AG04449 (cell line): ENCODE data around the gene TRAM2.

Source experiments
- CTCF ChIA-PET: fragments of 350-600 bp; formaldehyde crosslinking; extraction: SDS; loops from one replicate; lab custom pipeline; 2021; ENCODE audit warnings: antibody characterized with exemption; lab: Yijun Ruan, JAX
- POLR2A ChIA-PET: fragments of 400-600, 350-600 bp; formaldehyde crosslinking; extraction: SDS; loops from one replicate; lab custom pipeline; 2020; ENCODE audit warnings: antibody characterized with exemption, inconsistent platforms; lab: Yijun Ruan, JAX
- DNase-seq: peaks from one replicate; pipeline ENCODE4 v3.0.0-alpha.2; 2010; ENCODE audit warnings: low read depth, low spot score
- H3K4me3 ChIP-seq: 2 replicates; pipeline ENCODE4 v1.5.1; 2011; ENCODE audit warnings: low read depth, mild to moderate bottlenecking, control low read depth, low read length
- CTCF ChIP-seq: IDR thresholded peaks from one replicate; pipeline ENCODE4 v1.5.1; 2011; ENCODE audit warnings: mild to moderate bottlenecking, moderate library complexity, low read length, control low read depth, inconsistent platforms; ENCODE audit not compliant: insufficient read depth; ENCODE audit errors: missing control alignments

Gene TRAM2

DNA sequence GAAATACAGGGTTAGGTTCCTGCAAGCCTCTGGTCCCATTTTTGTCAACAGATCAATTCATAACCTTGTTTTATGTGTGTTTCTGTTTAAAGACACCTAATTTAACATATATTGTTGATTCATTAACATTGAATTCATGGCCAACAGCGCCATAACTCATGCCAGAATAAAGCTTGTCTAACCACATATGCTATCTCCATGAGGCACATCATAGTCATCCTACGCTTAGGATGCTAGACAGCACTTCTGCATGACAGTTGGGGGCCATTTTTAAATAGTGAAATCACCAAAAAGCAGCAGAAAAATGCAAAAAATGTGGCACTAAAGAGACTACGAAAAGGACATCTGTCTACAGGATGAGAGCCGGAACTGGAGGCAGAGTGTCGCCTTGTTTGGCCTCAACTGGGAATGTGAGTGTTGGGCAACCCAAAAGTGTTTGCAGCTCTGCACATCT is 37.9 kb downstream of the TRAM2 start:
- H3K4me3 ChIP-seq: no peak overlapping the region
- POLR2A ChIA-PET: interaction anchor here (0.8 to 4.5 kb wide), 17 partner anchors 10 to 126 kb away, joined by 3 to 26 read pairs (median 5); partner anchors contain the start of genes EFHC1 and TRAM2
- CTCF ChIA-PET: interaction anchor here (0.8 to 6.1 kb wide), 6 partner anchors 13 to 122 kb away, joined by 3 to 31 read pairs (median 6); no protein-coding TSS in a partner anchor
- no peak for DNase-seq
- no peak for TF ChIP-seq CTCF

DNA sequence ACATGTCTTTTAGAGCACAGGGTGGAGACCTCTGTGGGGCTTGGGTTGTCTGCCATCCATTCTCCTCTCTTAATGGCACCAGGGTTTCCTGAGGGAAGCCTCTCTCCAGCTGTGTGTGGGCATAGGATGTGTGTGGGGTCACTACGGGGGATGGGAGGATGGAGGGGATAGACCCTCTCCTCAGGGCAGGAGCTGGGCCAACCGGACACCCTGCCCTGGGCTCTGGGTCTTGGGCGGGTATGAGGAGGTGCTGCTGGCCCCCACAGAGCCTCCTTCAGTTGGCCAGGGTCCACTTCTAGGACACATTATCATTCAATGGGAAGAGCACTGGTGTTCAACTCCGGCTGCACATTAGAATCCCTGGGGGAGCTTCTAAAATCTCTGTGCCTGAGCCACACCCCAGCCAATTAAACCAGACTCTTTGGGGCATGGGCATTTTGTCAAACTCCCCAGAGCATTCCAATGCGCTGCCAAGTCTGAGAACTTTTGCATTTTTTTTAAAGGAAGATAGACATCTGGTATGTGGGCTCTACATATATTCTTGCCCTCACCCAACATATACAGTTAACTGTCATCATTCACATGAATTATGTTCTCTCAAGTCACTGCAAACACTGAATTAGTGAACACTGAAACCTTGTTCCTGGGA is 38.5 kb downstream of the TRAM2 start:
- ChIA-PET POLR2A (interaction anchor here (0.7 to 4.5 kb wide), 12 partner anchors 11 to 119 kb away, joined by 3 to 26 read pairs (median 5); partner anchors contain the start of genes EFHC1 and TRAM2), CTCF (interaction anchor here (3.8 to 6.1 kb wide), 3 partner anchors 12 to 113 kb away, joined by 14 to 31 read pairs (median 18); partner anchors contain the start of gene TRAM2)
- no peak for DNase-seq
- no peak for TF ChIP-seq CTCF
- H3K4me3 ChIP-seq: no peak overlapping the region

DNA sequence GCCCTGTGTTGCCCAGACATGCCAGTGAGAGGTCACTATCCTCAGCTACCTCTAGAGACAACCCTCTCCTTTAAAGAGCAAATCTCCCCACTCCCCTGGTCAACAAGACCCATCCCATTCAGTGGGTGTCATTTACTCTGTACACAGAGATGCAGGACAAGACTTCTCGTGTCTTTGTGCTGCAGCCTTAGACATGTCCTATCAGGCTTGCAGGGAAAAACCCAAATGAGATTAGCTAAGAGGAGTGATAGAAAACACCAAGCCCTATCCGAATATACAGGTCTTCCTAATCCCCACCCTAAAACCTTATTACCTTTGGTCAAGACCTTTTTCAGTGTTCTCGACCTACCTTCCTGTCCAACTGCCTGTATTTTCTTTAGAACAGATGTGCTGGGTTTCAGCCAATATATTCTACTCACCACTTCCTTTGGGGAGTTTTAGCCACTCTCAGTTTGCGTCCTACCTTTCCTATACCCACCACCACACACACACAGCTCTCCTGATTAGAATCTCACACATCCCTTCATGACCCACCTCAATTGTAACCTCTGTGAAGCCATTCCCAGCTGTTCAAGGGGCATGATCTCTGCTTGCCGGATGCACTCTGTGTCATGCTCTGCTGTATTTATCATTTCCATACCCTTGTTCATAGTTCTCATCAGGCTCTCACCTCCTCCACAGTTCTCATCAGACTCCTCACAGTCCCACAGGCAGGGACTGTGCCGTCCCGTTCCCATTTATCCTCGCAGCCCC is 39.7 kb downstream of the TRAM2 start:
- no peak for TF ChIP-seq CTCF
- no peak for DNase-seq
- H3K4me3 ChIP-seq: no peak overlapping the region
- CTCF ChIA-PET: interaction anchor here (3.5 to 6.1 kb wide), 4 partner anchors 11 to 121 kb away, joined by 14 to 31 read pairs (median 17); partner anchors contain the start of gene TRAM2
- POLR2A ChIA-PET: interaction anchor here (0.5 to 1.6 kb wide), 6 partner anchors 20 to 822 kb away, joined by 3 to 5 read pairs (median 3); no protein-coding TSS in a partner anchor

GRCh38 chr6:52536424-52536916 is 40.4 kb downstream of the TRAM2 start:
- POLR2A ChIA-PET: interaction anchor here (0.5 to 0.8 kb wide), 2 partner anchors 39 to 823 kb away, joined by 3 read pairs; no protein-coding TSS in a partner anchor
- CTCF ChIA-PET: interaction anchor here (1.0 to 6.1 kb wide), 6 partner anchors 10 to 120 kb away, joined by 5 to 31 read pairs (median 15); partner anchors contain the start of gene TRAM2
- no peak for TF ChIP-seq CTCF
- DNase-seq: no peak
- H3K4me3 ChIP-seq: no peak overlapping the region

GRCh38 chr6:52535711-52536423 is 41.0 kb downstream of the TRAM2 start:
- DNase-seq: no peak
- no peak overlapping the region for H3K4me3 ChIP-seq
- CTCF ChIA-PET: interaction anchor here (0.8 to 6.1 kb wide), 7 partner anchors 10 to 127 kb away, joined by 3 to 31 read pairs (median 14); partner anchors contain the start of gene TRAM2
- TF ChIP-seq CTCF: no peak
- POLR2A ChIA-PET: no interaction called here
